ENCODE data around the gene BLTP1. TPM values are rescaled to one million over a fixed set of nuclear protein-coding genes. Genes with fewer than 3 reads are reported as not detected.
"Not testable (repeated sequence)": the region's sequence is repeated elsewhere in the genome, so short reads cannot be mapped to it uniquely, and the experiment has no call there.

BLTP1 gene, protein sequence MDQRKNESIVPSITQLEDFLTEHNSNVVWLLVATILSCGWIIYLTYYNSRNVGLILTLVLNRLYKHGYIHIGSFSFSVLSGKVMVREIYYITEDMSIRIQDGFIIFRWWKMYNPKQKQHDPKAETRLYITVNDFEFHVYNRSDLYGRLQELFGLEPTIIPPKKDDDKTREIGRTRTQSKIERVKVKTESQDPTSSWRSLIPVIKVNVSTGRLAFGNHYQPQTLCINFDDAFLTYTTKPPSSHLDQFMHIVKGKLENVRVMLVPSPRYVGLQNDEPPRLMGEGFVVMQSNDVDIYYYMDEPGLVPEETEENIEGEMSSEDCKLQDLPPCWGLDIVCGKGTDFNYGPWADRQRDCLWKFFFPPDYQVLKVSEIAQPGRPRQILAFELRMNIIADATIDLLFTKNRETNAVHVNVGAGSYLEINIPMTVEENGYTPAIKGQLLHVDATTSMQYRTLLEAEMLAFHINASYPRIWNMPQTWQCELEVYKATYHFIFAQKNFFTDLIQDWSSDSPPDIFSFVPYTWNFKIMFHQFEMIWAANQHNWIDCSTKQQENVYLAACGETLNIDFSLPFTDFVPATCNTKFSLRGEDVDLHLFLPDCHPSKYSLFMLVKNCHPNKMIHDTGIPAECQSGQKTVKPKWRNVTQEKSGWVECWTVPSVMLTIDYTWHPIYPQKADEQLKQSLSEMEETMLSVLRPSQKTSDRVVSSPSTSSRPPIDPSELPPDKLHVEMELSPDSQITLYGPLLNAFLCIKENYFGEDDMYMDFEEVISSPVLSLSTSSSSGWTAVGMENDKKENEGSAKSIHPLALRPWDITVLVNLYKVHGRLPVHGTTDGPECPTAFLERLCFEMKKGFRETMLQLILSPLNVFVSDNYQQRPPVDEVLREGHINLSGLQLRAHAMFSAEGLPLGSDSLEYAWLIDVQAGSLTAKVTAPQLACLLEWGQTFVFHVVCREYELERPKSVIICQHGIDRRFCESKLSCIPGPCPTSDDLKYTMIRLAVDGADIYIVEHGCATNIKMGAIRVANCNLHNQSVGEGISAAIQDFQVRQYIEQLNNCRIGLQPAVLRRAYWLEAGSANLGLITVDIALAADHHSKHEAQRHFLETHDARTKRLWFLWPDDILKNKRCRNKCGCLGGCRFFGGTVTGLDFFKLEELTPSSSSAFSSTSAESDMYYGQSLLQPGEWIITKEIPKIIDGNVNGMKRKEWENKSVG (N-terminal part only)
- total RNA-seq (56.1 TPM), polyA plus RNA-seq (ENCODE audit: insufficient read depth in 1 of 8, insufficient read length in 8 of 8, low replicate concordance in 1 of 8) (10 to 100 TPM; 30.0 to 50.4 (median 41.2) TPM)
- long read RNA-seq, donor 1, partial matches to known transcripts = 5 of 5 reads
- long read RNA-seq, donor 1, other reads (novel, unspliced or antisense) = 0 of 5 reads
- long read RNA-seq, donor 2 = 0 reads
- long read RNA-seq, donor 3 = 0 reads
- long read RNA-seq, donor 4, partial matches to known transcripts = 0 of 1 reads
- long read RNA-seq, donor 4, other reads (novel, unspliced or antisense) = 0 of 1 reads
- long read RNA-seq, donor 5, partial matches to known transcripts = 27 of 28 reads
- long read RNA-seq, donor 5, other reads (novel, unspliced or antisense) = 0 of 28 reads
- long read RNA-seq, donor 6, partial matches to known transcripts = 23 of 23 reads
- long read RNA-seq, donor 6, other reads (novel, unspliced or antisense) = 0 of 23 reads
- long read RNA-seq, donor 7 = 0 reads
- long read RNA-seq, donor 8, partial matches to known transcripts = 6 of 6 reads
- long read RNA-seq, donor 8, other reads (novel, unspliced or antisense) = 0 of 6 reads
- long read RNA-seq, donor 9, partial matches to known transcripts = 17 of 17 reads
- long read RNA-seq, donor 9, other reads (novel, unspliced or antisense) = 0 of 17 reads
- long read RNA-seq, donor 10, partial matches to known transcripts = 31 of 32 reads
- long read RNA-seq, donor 10, other reads (novel, unspliced or antisense) = 0 of 32 reads
- long read RNA-seq, donor 11, partial matches to known transcripts = 14 of 14 reads
- long read RNA-seq, donor 11, other reads (novel, unspliced or antisense) = 0 of 14 reads

DNA sequence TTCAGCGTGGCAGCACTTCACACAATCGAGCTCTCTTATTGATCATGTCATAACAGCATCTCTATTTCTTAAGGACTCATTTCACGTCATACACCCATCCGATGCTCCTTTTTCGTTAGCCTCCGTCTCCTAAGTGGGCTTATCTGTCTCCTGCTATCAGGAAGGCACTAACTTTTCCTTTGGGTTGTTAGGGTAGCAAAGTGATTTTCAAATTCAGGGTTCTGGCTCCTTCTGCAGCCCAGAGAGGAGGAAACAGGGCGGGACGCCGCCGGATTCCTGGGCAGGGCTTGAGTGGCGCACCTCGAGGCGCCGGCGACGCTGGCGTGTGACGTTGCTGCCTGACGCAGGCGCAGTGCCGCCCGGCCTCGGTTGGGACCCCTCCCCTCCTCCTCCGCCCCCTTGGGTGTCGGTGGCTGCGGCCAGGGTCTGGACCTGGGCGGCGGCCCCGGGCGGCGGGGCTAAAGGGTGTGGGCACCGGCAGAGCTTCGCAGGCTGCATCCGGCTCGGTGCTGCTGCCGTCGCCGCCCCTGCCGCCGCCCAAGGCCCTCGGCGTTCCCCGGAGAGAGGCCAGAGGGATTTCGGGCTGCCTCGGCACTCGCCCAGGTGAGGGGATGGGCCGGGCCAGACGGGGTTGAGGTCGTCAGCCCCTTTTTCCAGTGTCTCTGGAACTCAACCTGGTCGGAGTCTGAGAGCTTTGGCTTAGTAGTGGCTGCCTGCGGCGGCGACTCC, at the start of gene BLTP1:
TSS of gene BLTP1 (plus strand) at position 350 of the 729 bp plus-strand sequence. CDS start 18,317 bp downstream, outside the sequence.
- peak; percentile 96 for DNase-seq

GRCh38 chr4:122104184-122104583, 47.9 kb upstream of the BLTP1 start:
- Histone ChIP-seq H3K4me3 (ENCODE audit: low read length) (no peak overlapping the region), H3K27me3 (ENCODE audit: control insufficient read depth, insufficient read depth, low read length) (no peaks in the 10 kb centered on the region), H3K4me1 (ENCODE audit: control insufficient read depth, insufficient read depth, low read length) (no peaks in the 10 kb centered on the region), H3K27ac (ENCODE audit: low read length) (no peak overlapping the region), H3K9me3 (replicated peaks; ENCODE audit: control insufficient read depth, low read depth, low read length) (no peaks in the 10 kb centered on the region), H3K36me3 (ENCODE audit: control insufficient read depth, insufficient read depth, low read length) (no peaks in the 10 kb centered on the region)
- DNase-seq = no peak

More for the DNA sequence above, at the start of gene BLTP1:
- Histone ChIP-seq H3K4me3 (ENCODE audit: low read length) (peak within 1 kb of the TSS; percentile 98), H3K27me3 (ENCODE audit: control insufficient read depth, insufficient read depth, low read length) (no peaks in the 10 kb centered on the region), H3K9me3 (replicated peaks; ENCODE audit: control insufficient read depth, low read depth, low read length) (no peaks in the 10 kb centered on the region), H3K36me3 (ENCODE audit: control insufficient read depth, insufficient read depth, low read length) (peaks cover 5% of the 10 kb centered on the region), H3K4me1 (ENCODE audit: control insufficient read depth, insufficient read depth, low read length) (peaks cover 4% of the 10 kb centered on the region), H3K27ac (ENCODE audit: low read length) (peak within 1 kb of the TSS; percentile 84)
- WGBS (ENCODE audit: insufficient coverage) = 0% methylated on average over 39 of the region's 53 CpGs

GRCh38 chr4:122107680-122108079, 44.5 kb upstream of the BLTP1 start:
- H3K9me3 ChIP-seq (replicated peaks; ENCODE audit: control insufficient read depth, low read depth, low read length) = no peaks in the 10 kb centered on the region
- H3K4me1 ChIP-seq (ENCODE audit: control insufficient read depth, insufficient read depth, low read length) = no peaks in the 10 kb centered on the region
- WGBS (ENCODE audit: insufficient coverage) = 29% methylated on average over 2 of the region's 2 CpGs
- DNase-seq = no peak
- no peaks in the 10 kb centered on the region for H3K36me3 ChIP-seq (ENCODE audit: control insufficient read depth, insufficient read depth, low read length)
- no peak overlapping the region for H3K27ac ChIP-seq (ENCODE audit: low read length)
- H3K27me3 ChIP-seq (ENCODE audit: control insufficient read depth, insufficient read depth, low read length) = no peaks in the 10 kb centered on the region
- H3K4me3 ChIP-seq (ENCODE audit: low read length) = no peak overlapping the region

DNA sequence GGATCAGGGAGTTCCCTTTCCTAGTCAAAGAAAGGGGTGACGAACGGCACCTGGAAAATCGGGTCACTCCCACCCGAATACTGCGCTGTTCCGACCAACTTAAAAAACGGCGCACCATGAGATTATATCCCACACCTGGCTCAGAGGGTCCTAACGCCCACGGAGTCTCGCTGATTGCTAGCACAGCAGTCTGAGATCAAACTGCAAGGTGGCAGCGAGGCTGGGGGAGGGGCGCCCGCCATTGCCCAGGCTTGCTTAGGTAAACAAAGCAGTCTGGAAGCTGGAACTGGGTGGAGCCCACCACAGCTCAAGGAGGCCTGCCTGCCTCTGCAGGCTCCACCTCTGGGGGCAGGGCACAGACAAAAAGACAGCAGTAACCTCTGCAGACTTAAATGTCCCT, 41.8 kb upstream of the BLTP1 start:
- H3K36me3 ChIP-seq (ENCODE audit: control insufficient read depth, insufficient read depth, low read length); H3K27ac ChIP-seq (ENCODE audit: low read length); DNase-seq; H3K9me3 ChIP-seq (replicated peaks; ENCODE audit: control insufficient read depth, low read depth, low read length); H3K27me3 ChIP-seq (ENCODE audit: control insufficient read depth, insufficient read depth, low read length); H3K4me1 ChIP-seq (ENCODE audit: control insufficient read depth, insufficient read depth, low read length); H3K4me3 ChIP-seq (ENCODE audit: low read length): not testable (repeated sequence)
- 83% methylated on average over 6 of the region's 14 CpGs for WGBS (ENCODE audit: insufficient coverage)

DNA sequence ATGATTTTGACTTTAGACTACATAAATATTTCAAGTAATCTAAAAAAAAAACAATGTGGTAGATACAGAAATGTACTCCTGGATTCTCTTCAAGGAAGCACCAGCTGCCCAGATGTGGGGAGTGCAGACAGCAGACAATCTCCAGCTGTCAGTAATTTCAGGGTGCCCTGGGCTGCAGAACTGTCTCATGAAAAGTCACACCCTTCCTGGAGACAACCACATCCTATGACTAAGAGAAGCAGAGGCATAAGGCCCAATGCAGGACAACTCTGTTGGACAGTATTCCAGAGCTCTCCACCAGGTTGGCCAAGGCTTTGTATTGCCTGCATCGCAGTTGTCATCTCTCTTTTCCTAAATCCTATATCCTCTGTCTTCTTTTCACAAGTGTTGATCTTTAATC, 34.4 kb upstream of the BLTP1 start:
- Histone ChIP-seq H3K27me3 (ENCODE audit: control insufficient read depth, insufficient read depth, low read length) (no peaks in the 10 kb centered on the region), H3K4me3 (ENCODE audit: low read length) (no peak overlapping the region), H3K27ac (ENCODE audit: low read length) (no peak overlapping the region), H3K4me1 (ENCODE audit: control insufficient read depth, insufficient read depth, low read length) (no peaks in the 10 kb centered on the region), H3K36me3 (ENCODE audit: control insufficient read depth, insufficient read depth, low read length) (no peaks in the 10 kb centered on the region), H3K9me3 (replicated peaks; ENCODE audit: control insufficient read depth, low read depth, low read length) (no peaks in the 10 kb centered on the region)
- no peak for DNase-seq
- 80% methylated on average over 1 of the region's 1 CpG for WGBS (ENCODE audit: insufficient coverage)

- Histone ChIP-seq H3K36me3 (ENCODE audit: control insufficient read depth, insufficient read depth, low read length) (no peaks in the 10 kb centered on the region), H3K27ac (ENCODE audit: low read length) (no peak overlapping the region), H3K9me3 (replicated peaks; ENCODE audit: control insufficient read depth, low read depth, low read length) (no peaks in the 10 kb centered on the region), H3K27me3 (ENCODE audit: control insufficient read depth, insufficient read depth, low read length) (no peaks in the 10 kb centered on the region), H3K4me1 (ENCODE audit: control insufficient read depth, insufficient read depth, low read length) (no peaks in the 10 kb centered on the region), H3K4me3 (ENCODE audit: low read length) (no peak overlapping the region)
- DNase-seq = no peak
- WGBS (ENCODE audit: insufficient coverage) = 60% methylated on average over 1 of the region's 1 CpG
Observed at GRCh38 chr4:122118243-122118642, 33.9 kb upstream of the BLTP1 start.

DNA sequence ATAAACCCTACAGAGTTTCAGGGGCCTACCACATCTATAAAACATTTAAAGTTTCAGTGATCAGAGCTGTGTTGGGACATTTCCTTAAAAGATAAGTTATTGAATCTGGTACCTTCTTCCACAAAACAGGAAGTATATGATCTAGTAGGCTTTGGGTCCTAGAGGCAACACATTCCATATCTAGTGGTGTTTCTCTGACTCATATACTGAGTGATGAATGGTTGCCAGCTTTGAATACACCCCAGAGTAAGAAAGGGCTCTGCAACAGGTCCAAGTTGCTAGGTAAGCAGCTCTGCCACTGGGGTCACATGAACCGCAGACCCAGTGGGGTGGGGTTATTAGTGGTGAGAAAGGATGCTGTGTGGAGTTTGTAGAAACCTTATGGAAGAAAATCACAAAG, 32.4 kb upstream of the BLTP1 start:
- Histone ChIP-seq H3K36me3 (ENCODE audit: control insufficient read depth, insufficient read depth, low read length) (no peaks in the 10 kb centered on the region), H3K9me3 (replicated peaks; ENCODE audit: control insufficient read depth, low read depth, low read length) (no peaks in the 10 kb centered on the region), H3K4me3 (ENCODE audit: low read length) (no peak overlapping the region), H3K27ac (ENCODE audit: low read length) (no peak overlapping the region), H3K4me1 (ENCODE audit: control insufficient read depth, insufficient read depth, low read length) (no peaks in the 10 kb centered on the region), H3K27me3 (ENCODE audit: control insufficient read depth, insufficient read depth, low read length) (no peaks in the 10 kb centered on the region)
- no peak for DNase-seq
- WGBS (ENCODE audit: insufficient coverage) = 90% methylated on average over 1 of the region's 1 CpG

GRCh38 chr4:122121593-122121992, 30.5 kb upstream of the BLTP1 start:
- Histone ChIP-seq H3K27ac (ENCODE audit: low read length) (no peak overlapping the region), H3K4me3 (ENCODE audit: low read length) (no peak overlapping the region), H3K36me3 (ENCODE audit: control insufficient read depth, insufficient read depth, low read length) (no peaks in the 10 kb centered on the region), H3K27me3 (ENCODE audit: control insufficient read depth, insufficient read depth, low read length) (no peaks in the 10 kb centered on the region), H3K4me1 (ENCODE audit: control insufficient read depth, insufficient read depth, low read length) (no peaks in the 10 kb centered on the region), H3K9me3 (replicated peaks; ENCODE audit: control insufficient read depth, low read depth, low read length) (no peaks in the 10 kb centered on the region)
- WGBS (ENCODE audit: insufficient coverage) = no CpG with 5 or more reads among the region's 2 CpGs
- no peak for DNase-seq
